NCI-H2029 (cell line): ENCODE measurements around the gene CDA.

Source experiments
- DNase-seq: peaks from one replicate; lab custom pipeline; 2025; lab: John Stamatoyannopoulos, UW

Gene CDA

GRCh38 chr1:20588634-20589225 is at the start of gene CDA:
TSS of gene CDA (plus strand) at chr1:20589097. CDS start at chr1:20589130, 33 bp downstream.
- DNase-seq: no peak

- no peak for DNase-seq
Measured at GRCh38 chr1:20540281-20540680, 48.6 kb upstream of the CDA start.

- DNase-seq: no peak
Measured at GRCh38 chr1:20546637-20547036, 42.3 kb upstream of the CDA start.

- no peak for DNase-seq
Measured at GRCh38 chr1:20551161-20551560, 37.7 kb upstream of the CDA start.

- DNase-seq: no peak
Measured at GRCh38 chr1:20551945-20552727, 36.8 kb upstream of the CDA start, which contains the start of gene FAM43B. TSS of gene FAM43B (plus strand) at chr1:20552573. CDS start at chr1:20552974, 401 bp downstream.

- DNase-seq: no peak
Measured at GRCh38 chr1:20552728-20553445, 36.0 kb upstream of the CDA start.

GRCh38 chr1:20555025-20555757 is 33.7 kb upstream of the CDA start:
- DNase-seq: no peak

GRCh38 chr1:20555758-20556120 is 33.2 kb upstream of the CDA start:
- no peak for DNase-seq

GRCh38 chr1:20558191-20558590 is 30.7 kb upstream of the CDA start:
- DNase-seq: no peak

GRCh38 chr1:20560966-20561365 is 27.9 kb upstream of the CDA start:
- DNase-seq: no peak

GRCh38 chr1:20565234-20565633 is 23.7 kb upstream of the CDA start:
- DNase-seq: no peak

GRCh38 chr1:20569523-20570098 is 19.3 kb upstream of the CDA start:
- DNase-seq: no peak

- no peak for DNase-seq
Measured at GRCh38 chr1:20571427-20571826, 17.5 kb upstream of the CDA start.

GRCh38 chr1:20573987-20574386 is 14.9 kb upstream of the CDA start:
- no peak for DNase-seq

GRCh38 chr1:20574686-20575540 is 14.0 kb upstream of the CDA start:
- DNase-seq: peak; percentile 69

GRCh38 chr1:20575541-20576336 is 13.2 kb upstream of the CDA start:
- no peak for DNase-seq

GRCh38 chr1:20578062-20578461 is 10.8 kb upstream of the CDA start:
- DNase-seq: no peak

GRCh38 chr1:20578721-20579395 is 10.0 kb upstream of the CDA start:
- no peak for DNase-seq

GRCh38 chr1:20584890-20585289 is 4.0 kb upstream of the CDA start:
- DNase-seq: no peak
